ENCODE data around the gene SOX6.

SOX6 gene

GRCh38 chr11:16007514-16007913, 348.8 kb downstream of the SOX6 start:
- Histone ChIP-seq H4K20me1 (ENCODE audit: insufficient read depth, low read length) (no peaks in the 10 kb centered on the region), H3K9me3 (ENCODE audit: low read length) (no peaks in the 10 kb centered on the region), H3K4me3 (ENCODE audit: low read depth, low read length, poor library complexity, severe bottlenecking) (no peak overlapping the region), H2AFZ (ENCODE audit: low read length) (no peak overlapping the region), H3F3A (ENCODE audit: insufficient read depth, low read length) (no peaks in the 10 kb centered on the region), H3K9ac (ENCODE audit: low read length) (no peak overlapping the region), H3K27me3 (ENCODE audit: insufficient read depth, low read length) (no peaks in the 10 kb centered on the region), H3K36me3 (ENCODE audit: insufficient read depth, low read length) (no peaks in the 10 kb centered on the region), H3K9me2 (ENCODE audit: low read depth, low read length) (no peaks in the 10 kb centered on the region), H3K4me2 (ENCODE audit: low read length) (no peak overlapping the region), H3K79me2 (ENCODE audit: insufficient read depth, low read length) (no peaks in the 10 kb centered on the region), H3K27ac (ENCODE audit: low read depth, low read length, poor library complexity, severe bottlenecking) (no peak overlapping the region), H3K4me1 (ENCODE audit: insufficient read depth, low read length, severe bottlenecking) (no peaks in the 10 kb centered on the region)
- TF ChIP-seq EZH2 (IDR thresholded peaks at IDR 0.05; ENCODE audit: borderline replicate concordance, low read length) (no peak), CTCF (IDR thresholded peaks at IDR 0.05; ENCODE audit: low read length) (no peak)

GRCh38 chr11:16002942-16003341, 353.4 kb downstream of the SOX6 start:
- no peaks in the 10 kb centered on the region for H3K9me3 ChIP-seq (ENCODE audit: low read length)
- H3K4me1 ChIP-seq (ENCODE audit: insufficient read depth, low read length, severe bottlenecking), result no peaks in the 10 kb centered on the region
- no peak overlapping the region for H2AFZ ChIP-seq (ENCODE audit: low read length)
- no peak for TF ChIP-seq EZH2 (IDR thresholded peaks at IDR 0.05; ENCODE audit: borderline replicate concordance, low read length)
- no peak for TF ChIP-seq CTCF (IDR thresholded peaks at IDR 0.05; ENCODE audit: low read length)
- H3K27ac ChIP-seq (ENCODE audit: low read depth, low read length, poor library complexity, severe bottlenecking), result no peak overlapping the region
- H3K79me2 ChIP-seq (ENCODE audit: insufficient read depth, low read length), result no peaks in the 10 kb centered on the region
- no peaks in the 10 kb centered on the region for H4K20me1 ChIP-seq (ENCODE audit: insufficient read depth, low read length)
- no peak overlapping the region for H3K9ac ChIP-seq (ENCODE audit: low read length)
- no peaks in the 10 kb centered on the region for H3K9me2 ChIP-seq (ENCODE audit: low read depth, low read length)
- H3K36me3 ChIP-seq (ENCODE audit: insufficient read depth, low read length), result no peaks in the 10 kb centered on the region
- no peaks in the 10 kb centered on the region for H3K27me3 ChIP-seq (ENCODE audit: insufficient read depth, low read length)
- no peak overlapping the region for H3K4me3 ChIP-seq (ENCODE audit: low read depth, low read length, poor library complexity, severe bottlenecking)
- no peak overlapping the region for H3K4me2 ChIP-seq (ENCODE audit: low read length)
- H3F3A ChIP-seq (ENCODE audit: insufficient read depth, low read length), result no peaks in the 10 kb centered on the region

- no peak overlapping the region for H3K4me2 ChIP-seq (ENCODE audit: low read length)
These were observed 354.4 kb downstream of the SOX6 start for GRCh38 chr11:16001899-16002426.

More at GRCh38 chr11:16001899-16002426, 354.4 kb downstream of the SOX6 start:
- H3K4me3 ChIP-seq (ENCODE audit: low read depth, low read length, poor library complexity, severe bottlenecking), result no peak overlapping the region
- H3K9me2 ChIP-seq (ENCODE audit: low read depth, low read length), result no peaks in the 10 kb centered on the region
- no peak overlapping the region for H2AFZ ChIP-seq (ENCODE audit: low read length)
- no peaks in the 10 kb centered on the region for H3K79me2 ChIP-seq (ENCODE audit: insufficient read depth, low read length)
- H3F3A ChIP-seq (ENCODE audit: insufficient read depth, low read length), result no peaks in the 10 kb centered on the region
- no peak for TF ChIP-seq CTCF (IDR thresholded peaks at IDR 0.05; ENCODE audit: low read length)
- TF ChIP-seq EZH2 (IDR thresholded peaks at IDR 0.05; ENCODE audit: borderline replicate concordance, low read length), result no peak
- H3K4me1 ChIP-seq (ENCODE audit: insufficient read depth, low read length, severe bottlenecking), result no peaks in the 10 kb centered on the region
- no peaks in the 10 kb centered on the region for H4K20me1 ChIP-seq (ENCODE audit: insufficient read depth, low read length)
- H3K9me3 ChIP-seq (ENCODE audit: low read length), result no peaks in the 10 kb centered on the region
- H3K36me3 ChIP-seq (ENCODE audit: insufficient read depth, low read length), result no peaks in the 10 kb centered on the region
- H3K27me3 ChIP-seq (ENCODE audit: insufficient read depth, low read length), result no peaks in the 10 kb centered on the region
- H3K9ac ChIP-seq (ENCODE audit: low read length), result no peak overlapping the region
- H3K27ac ChIP-seq (ENCODE audit: low read depth, low read length, poor library complexity, severe bottlenecking), result no peak overlapping the region
